SK-N-MC (cell line): Measurements from ENCODE around the gene ADGRB2.

Source experiments
- EZH2 ChIP-seq: fragments of 200-600 bp; sonication (generic); IDR thresholded peaks from one replicate; pipeline ENCODE4 v1.6.1; 2017; ENCODE audit warnings: antibody characterized with exemption
- FOXP2 ChIP-seq: optimal IDR thresholded peaks from 2 replicates; pipeline ENCODE3; 2011; ENCODE audit warnings: mild to moderate bottlenecking, moderate library complexity; ENCODE audit not compliant: insufficient read depth; ENCODE audit errors: extremely low read length, control extremely low read depth
- POLR2AphosphoS5 ChIP-seq: IDR thresholded peaks from 2 replicates; pipeline ENCODE4 v1.6.1; 2012; ENCODE audit warnings: mild to moderate bottlenecking, low read depth, low read length, borderline replicate concordance

DNA sequence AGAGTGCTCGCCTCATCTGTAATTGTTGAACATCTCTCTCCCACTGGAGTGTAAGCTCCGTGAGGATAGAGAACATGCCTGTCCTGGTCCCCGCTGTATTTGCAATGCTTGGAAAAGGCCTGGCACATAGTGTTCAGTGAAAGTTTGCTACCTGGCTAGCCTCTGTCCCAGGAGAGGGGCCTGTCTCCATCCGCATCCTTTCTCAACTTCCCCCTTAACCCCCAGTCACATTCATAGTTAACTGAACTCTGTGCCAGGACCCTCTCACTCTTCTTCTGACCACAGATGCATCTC, 36.5 kb upstream of the ADGRB2 start:
- TF ChIP-seq POLR2AphosphoS5 (no peak), EZH2 (no peak), FOXP2 (no peak)
